Glomerular visceral epithelial cell (primary cell): ENCODE measurements around the gene C14orf119.

Experiments
- DNase-seq: peaks from one replicate; pipeline ENCODE4 v3.0.0-alpha.2; 2016; ENCODE audit errors: extremely low spot score

Gene C14orf119

DNA sequence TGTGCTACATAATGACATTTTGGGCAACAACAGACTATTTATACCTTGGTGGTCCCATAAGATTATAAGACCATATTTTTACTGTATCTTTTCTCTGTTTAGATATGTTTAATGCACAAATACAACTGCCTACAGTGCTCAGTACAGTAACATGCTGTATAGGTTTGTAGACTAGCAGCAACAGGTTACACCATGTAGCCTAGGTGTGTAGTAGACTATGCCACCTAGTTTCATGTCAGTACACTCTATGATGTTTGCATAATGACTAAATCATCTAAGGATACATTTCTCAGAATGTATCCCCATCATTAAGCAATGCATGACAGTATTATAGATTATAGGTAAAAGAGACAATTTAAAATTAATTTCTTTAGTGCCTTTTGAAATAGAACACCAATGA is 54.4 kb downstream of the C14orf119 start:
- no peak for DNase-seq
